HG02798 (cell line): ENCODE data around the gene AKAP14.
"Not testable (repeated sequence)": the region's sequence is repeated elsewhere in the genome, so short reads cannot be mapped to it uniquely, and the experiment has no call there.

Experiments used
- ATAC-seq: cut with Tn5 transposase; IDR thresholded peaks from one replicate; pipeline ENCODE4 v1.9.1; 2021; ENCODE audit warnings: mild to moderate bottlenecking; ENCODE audit not compliant: unreplicated experiment, poor library complexity

AKAP14 gene

DNA sequence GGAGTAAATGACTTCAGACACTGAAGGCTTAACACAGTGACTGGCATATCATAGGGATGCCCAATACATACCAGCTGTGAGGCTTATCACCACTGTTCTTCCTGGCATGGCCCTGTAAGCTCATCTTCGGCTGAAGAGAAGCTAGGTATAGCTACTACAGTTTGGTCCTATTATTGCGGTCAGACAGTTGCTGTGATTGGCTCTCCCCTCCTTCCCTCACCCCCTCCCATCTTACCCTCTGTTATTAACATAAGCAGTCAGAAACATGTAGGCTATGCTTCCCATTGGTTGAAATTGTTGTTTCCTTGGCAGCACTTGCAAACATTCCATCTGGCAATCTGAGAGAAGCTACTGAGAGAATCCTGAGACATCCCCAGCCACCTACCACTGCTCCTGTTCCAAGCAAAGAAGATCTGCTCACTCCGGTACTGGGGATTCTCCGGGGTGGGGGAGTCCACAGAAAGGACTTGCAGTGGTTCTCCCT is at the start of gene AKAP14:
AKAP14 (plus strand) TSS at position 51 of the 484 bp plus-strand sequence. CDS start 7,331 bp downstream, outside the sequence.
- no peak for ATAC-seq

DNA sequence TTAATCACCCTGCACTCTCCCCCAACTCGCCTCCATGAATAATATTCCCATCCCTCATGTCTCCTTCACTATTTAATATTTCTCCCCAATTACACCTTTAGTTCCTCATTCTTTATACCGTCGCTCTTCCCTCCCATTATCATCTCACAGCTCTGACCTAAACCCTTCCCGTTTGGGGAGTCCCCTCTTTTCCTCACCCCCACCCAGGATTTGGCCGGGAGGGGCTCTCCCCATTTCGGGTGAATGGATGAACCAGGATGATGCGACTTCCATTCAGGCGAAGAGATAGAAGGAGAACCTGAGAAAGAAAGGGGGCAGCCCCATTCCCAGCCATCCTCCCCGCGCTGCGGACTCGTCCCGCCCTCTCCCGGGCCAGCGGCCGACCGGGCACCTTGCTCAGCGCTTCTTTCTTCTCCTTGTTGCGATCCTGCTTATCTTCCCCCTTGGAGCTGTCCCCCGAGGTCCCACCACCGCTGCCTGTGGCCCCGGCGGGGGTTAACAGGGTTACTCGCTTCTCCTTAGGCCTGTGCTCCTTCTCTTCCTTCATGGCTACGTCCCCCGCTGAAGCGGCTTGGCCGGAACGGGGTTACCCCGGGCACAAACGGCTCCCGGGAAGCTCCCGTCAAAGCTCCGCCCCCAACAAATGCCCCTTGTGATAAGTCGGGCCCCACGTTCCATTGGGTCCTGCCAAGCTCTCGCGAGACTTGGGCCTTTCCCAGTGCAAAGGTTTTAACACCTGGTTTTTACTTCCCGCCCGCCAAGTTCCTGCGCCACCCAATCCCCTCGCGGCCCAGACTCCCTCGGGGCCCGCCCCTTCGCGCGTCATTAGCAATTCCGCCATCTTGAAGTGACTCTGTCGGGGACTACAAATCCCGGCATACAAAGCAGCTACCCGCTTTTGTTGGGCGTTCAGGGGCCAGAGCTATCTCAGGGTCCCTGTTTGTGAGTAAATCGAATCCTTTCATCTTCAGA is 43.0 kb upstream of the AKAP14 start, which contains the start of gene UPF3B:
UPF3B (minus strand) TSS at position 582 of the 972 bp plus-strand sequence; CDS start at position 547, 35 bp downstream.
- ATAC-seq: peak; percentile 99

DNA sequence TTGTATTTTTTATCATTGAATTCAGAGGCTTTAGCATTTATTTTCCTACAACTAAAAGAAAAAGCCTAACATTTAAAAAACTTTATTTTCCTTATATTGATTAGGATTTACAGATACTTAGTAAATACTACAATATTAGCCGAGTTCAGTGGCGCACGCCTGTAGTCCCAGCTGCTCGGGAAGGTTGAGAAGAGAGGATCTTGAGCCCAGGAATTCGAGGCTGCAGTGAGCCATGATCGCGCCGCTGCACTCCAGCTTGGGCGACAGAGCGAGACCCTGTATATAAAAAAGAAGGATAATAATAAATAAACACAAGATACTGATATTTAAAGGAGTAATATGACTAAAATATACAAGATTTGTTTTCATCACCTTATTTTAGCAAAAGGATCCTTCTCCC is 42.2 kb upstream of the AKAP14 start:
- ATAC-seq: no peak

- peak; percentile 15 for ATAC-seq
Observed at GRCh38 chrX:119870626-119871131, 25.0 kb upstream of the AKAP14 start.

DNA sequence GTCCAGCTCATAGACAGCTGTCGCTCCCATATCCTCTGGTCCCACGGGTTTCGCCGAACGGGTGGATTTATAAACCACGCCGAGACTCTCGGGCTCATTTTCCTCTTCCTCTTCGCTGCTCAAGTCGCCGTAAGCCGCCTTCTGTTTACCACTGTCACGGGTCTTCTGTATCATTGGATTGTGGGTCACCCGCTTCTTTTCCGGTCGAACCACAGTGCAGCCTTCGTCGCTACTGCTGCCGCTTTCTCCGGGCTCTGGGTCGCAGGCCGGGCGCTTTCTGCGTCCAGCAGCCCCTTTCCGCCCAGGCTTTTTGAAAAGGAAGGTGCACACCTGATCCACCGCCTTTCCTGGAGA is 24.5 kb upstream of the AKAP14 start:
- ATAC-seq: peak; percentile 45

DNA sequence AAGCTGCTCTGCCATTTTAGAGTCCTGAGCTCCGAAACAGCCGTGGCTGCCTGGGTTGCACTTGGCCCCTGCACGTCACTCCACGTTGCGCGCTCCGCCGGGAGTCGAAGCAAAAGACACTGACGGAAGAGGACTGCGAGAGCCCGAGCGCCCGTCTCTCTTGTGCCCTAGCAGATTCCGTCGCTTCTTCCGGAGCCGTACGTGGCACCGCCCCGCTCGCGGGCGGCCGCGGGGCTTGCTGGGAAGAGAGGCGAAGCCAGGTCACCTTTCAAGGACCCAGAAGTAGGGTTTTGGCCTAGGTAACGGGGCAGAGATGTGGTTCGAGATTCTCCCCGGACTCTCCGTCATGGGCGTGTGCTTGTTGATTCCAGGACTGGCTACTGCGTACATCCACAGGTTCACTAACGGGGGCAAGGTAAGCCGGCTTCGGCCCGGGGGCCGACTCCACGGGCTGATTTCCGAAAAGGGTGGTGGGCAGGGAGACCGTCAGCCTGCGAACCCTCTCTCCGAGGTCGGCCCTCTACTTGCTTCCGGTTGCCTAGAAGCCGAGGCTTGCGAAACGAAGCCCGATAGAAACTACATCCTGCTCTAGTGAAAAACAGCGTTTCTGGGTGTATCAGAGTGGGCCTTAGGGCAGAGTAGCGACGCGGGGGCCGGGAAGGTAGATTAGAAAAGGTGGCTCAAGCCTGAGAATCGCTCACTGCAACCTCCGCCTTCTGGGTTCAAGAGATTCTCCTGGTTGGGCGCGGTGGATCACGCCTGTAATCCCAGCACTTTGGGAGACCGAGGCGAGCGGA is 23.9 kb upstream of the AKAP14 start, which contains the start of the genes NDUFA1 and RNF113A:
NDUFA1 (plus strand) TSS at position 234 of the 797 bp plus-strand sequence; CDS start at position 314, 80 bp downstream.
RNF113A (minus strand) TSS at position 135 of the 797 bp plus-strand sequence; CDS start at position 15, 120 bp downstream.
- peak; percentile 96 for ATAC-seq

GRCh38 chrX:119878740-119879139 is 17.0 kb upstream of the AKAP14 start:
- ATAC-seq: no peak

DNA sequence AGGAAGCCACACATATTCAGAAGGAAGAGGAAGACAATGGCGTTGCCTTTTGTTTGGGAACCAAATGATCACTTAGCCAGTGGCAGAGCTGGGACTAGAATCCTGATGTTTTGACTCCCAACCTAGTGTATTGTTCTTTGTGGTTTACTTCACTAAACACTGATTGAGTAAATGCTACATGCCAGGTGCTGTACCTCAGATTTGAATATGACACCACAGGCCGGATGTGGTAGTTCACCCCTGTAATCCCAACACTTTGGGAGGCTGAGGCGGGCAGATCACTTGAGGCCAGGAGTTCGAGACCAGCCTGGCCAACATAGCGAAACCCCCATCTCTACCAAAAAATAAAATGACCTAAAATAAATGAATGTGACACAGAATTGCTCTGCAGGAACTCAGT is 15.6 kb upstream of the AKAP14 start:
- ATAC-seq: no peak

DNA sequence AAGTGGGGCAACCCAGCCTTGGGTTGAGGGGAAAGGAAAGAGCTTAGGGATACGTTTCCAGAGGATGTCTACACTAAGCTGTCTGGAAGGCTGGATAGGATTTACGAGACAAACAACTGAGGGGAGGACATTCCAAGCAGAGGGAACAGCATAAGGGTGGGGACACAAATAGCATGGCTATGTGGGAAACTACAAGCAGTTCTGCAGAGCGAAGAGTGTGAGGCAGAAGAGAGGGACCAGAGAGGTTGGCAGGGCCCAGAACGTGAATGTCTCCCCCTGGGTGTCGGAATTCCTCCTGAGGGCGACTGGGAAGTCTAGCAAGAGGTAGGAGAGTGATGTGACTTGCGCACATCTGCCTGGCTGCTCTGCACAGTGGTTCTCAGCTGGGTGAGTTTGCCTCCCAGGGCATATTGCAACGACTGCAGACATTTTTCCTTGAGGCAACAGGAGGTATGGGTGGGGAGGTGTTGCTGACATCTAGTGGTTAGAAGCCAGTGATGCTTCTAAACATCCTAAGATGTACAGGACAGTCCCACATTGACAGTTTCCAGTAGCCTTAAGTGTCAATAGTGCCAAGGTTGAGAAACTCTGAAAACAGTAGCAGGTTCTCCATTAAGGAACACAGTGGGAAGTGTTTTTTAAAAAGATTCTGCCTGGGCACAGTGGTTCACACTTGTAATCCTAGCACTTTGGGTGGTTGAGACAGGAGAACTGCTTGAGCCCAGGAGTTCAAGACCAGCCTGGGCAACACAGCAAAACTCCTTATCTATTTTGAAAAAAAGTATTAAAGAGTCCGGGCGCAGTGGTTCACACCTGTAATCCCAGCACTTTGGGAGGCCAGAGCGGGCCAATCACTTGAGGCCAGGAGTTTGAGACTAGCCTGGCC is 14.9 kb upstream of the AKAP14 start:
- ATAC-seq: peak; percentile 81

DNA sequence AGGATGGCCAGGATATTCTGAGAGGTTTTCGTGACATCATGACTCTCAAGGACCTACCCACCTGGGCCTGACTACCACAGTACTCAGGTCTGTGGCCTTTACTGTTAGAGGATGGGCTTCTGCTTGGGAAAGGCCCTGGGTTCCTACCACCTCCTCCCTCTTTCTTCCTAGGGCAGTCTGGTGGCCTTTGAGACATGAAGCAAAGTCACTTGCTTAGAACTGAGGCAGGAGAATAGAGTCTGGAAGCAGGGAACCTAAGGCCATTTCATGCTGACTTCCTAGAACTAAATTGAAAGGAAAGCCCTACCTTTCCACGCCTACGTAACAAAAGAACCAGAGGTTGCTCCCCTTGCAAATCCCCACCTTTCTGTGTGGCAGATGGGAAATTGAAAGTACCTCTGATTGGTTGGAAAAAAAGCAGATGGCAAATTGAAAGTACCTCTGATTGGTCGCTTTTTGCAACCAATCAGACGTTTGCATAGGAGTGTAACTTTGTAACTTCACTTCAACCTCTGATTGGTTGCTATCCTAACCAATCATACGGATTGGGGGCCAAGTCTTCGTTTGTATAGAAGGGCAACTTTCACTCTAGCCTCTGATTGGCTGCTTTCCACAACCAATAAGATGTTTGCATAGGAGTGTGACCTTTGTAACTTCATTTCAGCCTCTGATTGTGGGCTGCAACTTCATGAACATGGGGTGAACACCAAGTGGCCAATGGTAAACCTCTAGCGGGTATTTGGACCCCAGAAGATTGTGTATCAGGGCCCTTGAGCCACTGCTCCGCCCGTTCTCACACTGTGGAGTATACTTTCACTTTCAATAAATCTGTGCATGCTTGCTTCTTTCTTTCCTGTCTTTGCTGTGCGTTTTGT is 9.9 kb upstream of the AKAP14 start:
- ATAC-seq: no peak

GRCh38 chrX:119887721-119888425 is 7.8 kb upstream of the AKAP14 start:
- ATAC-seq: peak; percentile 79

- not testable (repeated sequence) for ATAC-seq
Observed at GRCh38 chrX:119890626-119891025, 5.1 kb upstream of the AKAP14 start.

- ATAC-seq: not testable (repeated sequence)
Observed at GRCh38 chrX:119891961-119892692, 3.6 kb upstream of the AKAP14 start.

- ATAC-seq: no peak
Observed at GRCh38 chrX:119899125-119899524, 3.4 kb downstream of the AKAP14 start.

DNA sequence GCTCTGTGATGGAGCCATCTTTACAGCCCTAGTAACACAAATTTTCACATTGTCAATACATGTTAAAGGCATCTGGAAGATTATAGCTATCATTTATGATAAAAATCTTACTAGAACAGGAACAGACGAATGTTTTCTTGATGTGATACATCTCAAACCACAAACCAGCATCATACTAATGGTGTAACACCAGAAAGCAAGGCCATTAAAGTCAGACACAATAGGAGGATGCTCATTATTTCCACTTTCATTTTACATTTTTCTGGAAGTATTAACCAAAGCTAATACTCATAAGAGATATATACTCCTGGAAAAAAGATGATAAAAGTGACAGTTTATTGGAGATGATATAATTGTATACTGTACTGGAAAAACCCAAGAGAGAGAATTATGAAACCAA is 5.3 kb downstream of the AKAP14 start:
- ATAC-seq: no peak

GRCh38 chrX:119916310-119916709 is 20.6 kb downstream of the AKAP14 start:
- ATAC-seq: no peak

GRCh38 chrX:119917877-119918276 is 22.2 kb downstream of the AKAP14 start:
- ATAC-seq: no peak
